ENCODE results near the gene DNAAF5. TPM values are rescaled to one million over a fixed set of nuclear protein-coding genes. Genes with fewer than 3 reads are reported as not detected.

Gene DNAAF5
- total RNA-seq, 1 donor from 2014 or later: 59.7 TPM

GRCh38 chr7:714251-714671, 12.2 kb upstream of the DNAAF5 start:
- Histone ChIP-seq H3K27me3 (ENCODE audit: control insufficient read depth, insufficient read depth, low read length) (no peaks in the 10 kb centered on the region), H3K4me3 (ENCODE audit: low read depth, low read length) (no peak overlapping the region), H3K36me3 (ENCODE audit: control insufficient read depth, insufficient read depth, low read length) (no peaks in the 10 kb centered on the region)
- DNase-seq (ENCODE audit: low read depth): no peak
- TF ChIP-seq CTCF (IDR thresholded peaks at IDR 0.05; ENCODE audit: insufficient read depth, low read length, poor library complexity, severe bottlenecking): no peak

GRCh38 chr7:716222-716621, 10.3 kb upstream of the DNAAF5 start:
- DNase-seq (ENCODE audit: low read depth): no peak
- H3K4me3 ChIP-seq (ENCODE audit: low read depth, low read length): no peak overlapping the region
- no peaks in the 10 kb centered on the region for H3K27me3 ChIP-seq (ENCODE audit: control insufficient read depth, insufficient read depth, low read length)
- no peaks in the 10 kb centered on the region for H3K36me3 ChIP-seq (ENCODE audit: control insufficient read depth, insufficient read depth, low read length)
- no peak for TF ChIP-seq CTCF (IDR thresholded peaks at IDR 0.05; ENCODE audit: insufficient read depth, low read length, poor library complexity, severe bottlenecking)

- DNase-seq (ENCODE audit: low read depth): no peak
- no peak for TF ChIP-seq CTCF (IDR thresholded peaks at IDR 0.05; ENCODE audit: insufficient read depth, low read length, poor library complexity, severe bottlenecking)
- H3K27me3 ChIP-seq (ENCODE audit: control insufficient read depth, insufficient read depth, low read length): no peaks in the 10 kb centered on the region
- H3K36me3 ChIP-seq (ENCODE audit: control insufficient read depth, insufficient read depth, low read length): no peaks in the 10 kb centered on the region
- H3K4me3 ChIP-seq (ENCODE audit: low read depth, low read length): no peak overlapping the region
These were observed 9.9 kb upstream of the DNAAF5 start for GRCh38 chr7:716636-717035.

- no peak overlapping the region for H3K4me3 ChIP-seq (ENCODE audit: low read depth, low read length)
- H3K27me3 ChIP-seq (ENCODE audit: control insufficient read depth, insufficient read depth, low read length): no peaks in the 10 kb centered on the region
- H3K36me3 ChIP-seq (ENCODE audit: control insufficient read depth, insufficient read depth, low read length): no peaks in the 10 kb centered on the region
- TF ChIP-seq CTCF (IDR thresholded peaks at IDR 0.05; ENCODE audit: insufficient read depth, low read length, poor library complexity, severe bottlenecking): no peak
- DNase-seq (ENCODE audit: low read depth): no peak
These were observed 4.8 kb upstream of the DNAAF5 start for GRCh38 chr7:721619-722248.

- Histone ChIP-seq H3K4me3 (ENCODE audit: low read depth, low read length) (no peak overlapping the region), H3K27me3 (ENCODE audit: control insufficient read depth, insufficient read depth, low read length) (no peaks in the 10 kb centered on the region), H3K36me3 (ENCODE audit: control insufficient read depth, insufficient read depth, low read length) (no peaks in the 10 kb centered on the region)
- no peak for TF ChIP-seq CTCF (IDR thresholded peaks at IDR 0.05; ENCODE audit: insufficient read depth, low read length, poor library complexity, severe bottlenecking)
- no peak for DNase-seq (ENCODE audit: low read depth)
These were observed 3.0 kb upstream of the DNAAF5 start for GRCh38 chr7:723541-723940.

- DNase-seq (ENCODE audit: low read depth): no peak
- Histone ChIP-seq H3K4me3 (ENCODE audit: low read depth, low read length) (no peak overlapping the region), H3K27me3 (ENCODE audit: control insufficient read depth, insufficient read depth, low read length) (no peaks in the 10 kb centered on the region), H3K36me3 (ENCODE audit: control insufficient read depth, insufficient read depth, low read length) (no peaks in the 10 kb centered on the region)
- TF ChIP-seq CTCF (IDR thresholded peaks at IDR 0.05; ENCODE audit: insufficient read depth, low read length, poor library complexity, severe bottlenecking): no peak
These were observed 2.2 kb upstream of the DNAAF5 start for GRCh38 chr7:724298-724697.
